Esophagus muscularis mucosa (tissue), 3 donors: ENCODE data around the gene MS4A6A.

ENCODE experiments used
- CTCF ChIP-seq, 3 experiments: fragments of 200-600 bp in 2 of 3; fragments of 450-650 bp in 1 of 3; sonication (generic) in 2 of 3; IDR thresholded peaks; one replicate each; pipeline ENCODE4 v1.5.1; 2017 to 2019; ENCODE audit warnings: antibody characterized with exemption in 3 of 3, mild to moderate bottlenecking in 2 of 3, moderate library complexity in 1 of 3
- POLR2A ChIP-seq: fragments of 450-650 bp; IDR thresholded peaks from one replicate; pipeline ENCODE4 v1.6.1; 2017; ENCODE audit warnings: antibody characterized with exemption, moderate library complexity, mild to moderate bottlenecking, low read depth
- POLR2AphosphoS5 ChIP-seq, 2 donors: sonication (generic); formaldehyde crosslinking; IDR thresholded peaks; one replicate each; pipeline ENCODE4 v1.6.1; 2017; ENCODE audit warnings: antibody characterized with exemption in 2 of 2

- TF ChIP-seq CTCF (IDR thresholded peaks at IDR 0.05) (no peak), POLR2A (no peak), POLR2AphosphoS5 (IDR thresholded peaks at IDR 0.05) (no peak)
Observed at GRCh38 chr11:60211206-60211605, 28.3 kb upstream of the MS4A6A start.
